ENCODE measurements around the gene TMCC3. TPM values are rescaled to one million over a fixed set of nuclear protein-coding genes. Genes with fewer than 3 reads are reported as not detected.

Gene TMCC3
- total and polyA plus RNA-seq, 2 experiments from 2014 or later: 1.4 to 3.6 TPM

DNA sequence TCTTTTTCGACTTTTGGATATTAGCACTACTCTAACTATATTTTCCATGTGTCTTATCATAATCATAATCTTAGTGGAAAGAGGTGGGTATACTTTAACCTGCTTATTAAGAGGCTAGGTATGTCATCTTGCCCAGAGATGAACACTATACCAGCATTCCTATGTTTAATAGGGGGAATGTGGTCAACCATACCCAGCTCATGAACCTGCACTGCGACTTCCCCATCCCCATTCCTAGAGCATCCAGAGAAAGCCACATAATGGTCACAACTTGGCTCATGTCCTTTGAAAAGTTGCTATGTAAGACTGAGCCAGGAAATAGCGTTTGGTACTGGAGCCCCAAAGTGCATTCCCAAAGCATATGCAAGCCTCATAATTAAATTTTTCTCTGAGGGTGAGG, 55.2 kb downstream of the TMCC3 start:
- Histone ChIP-seq H3F3A (replicated peaks; ENCODE audit: low read depth) (no peaks in the 10 kb centered on the region), H4K20me1 (replicated peaks; ENCODE audit: insufficient read depth) (no peaks in the 10 kb centered on the region), H3K4me3 (no peak overlapping the region), H3K36me3 (ENCODE audit: insufficient read depth) (no peaks in the 10 kb centered on the region), H3K9me2 (ENCODE audit: insufficient read depth) (no peaks in the 10 kb centered on the region), H3K4me1 (ENCODE audit: insufficient read depth) (no peaks in the 10 kb centered on the region), H2AFZ (no peak overlapping the region), H3K27me3 (ENCODE audit: insufficient read depth) (no peaks in the 10 kb centered on the region), H3K79me2 (replicated peaks; ENCODE audit: insufficient read depth) (no peaks in the 10 kb centered on the region), H3K27ac (ENCODE audit: low read depth) (no peak overlapping the region), H3K4me2 (no peak overlapping the region)
- H3K4me1 Mint-ChIP-seq: peaks cover 8% of the 10 kb centered on the region
- no peak overlapping the region for H3K27ac Mint-ChIP-seq
- H3K4me3 Mint-ChIP-seq: no peak overlapping the region
- TF ChIP-seq EZH2 (IDR thresholded peaks at IDR 0.05; ENCODE audit: low read depth, unreplicated experiment): no peak
- no peak for TF ChIP-seq EZH2phosphoT487 (IDR thresholded peaks at IDR 0.05; ENCODE audit: unreplicated experiment)
- TF ChIP-seq CREB1 (CRISPR knock-in tag; IDR thresholded peaks at IDR 0.05; ENCODE audit: low read depth): no peak
- TF ChIP-seq, protein P1, sequence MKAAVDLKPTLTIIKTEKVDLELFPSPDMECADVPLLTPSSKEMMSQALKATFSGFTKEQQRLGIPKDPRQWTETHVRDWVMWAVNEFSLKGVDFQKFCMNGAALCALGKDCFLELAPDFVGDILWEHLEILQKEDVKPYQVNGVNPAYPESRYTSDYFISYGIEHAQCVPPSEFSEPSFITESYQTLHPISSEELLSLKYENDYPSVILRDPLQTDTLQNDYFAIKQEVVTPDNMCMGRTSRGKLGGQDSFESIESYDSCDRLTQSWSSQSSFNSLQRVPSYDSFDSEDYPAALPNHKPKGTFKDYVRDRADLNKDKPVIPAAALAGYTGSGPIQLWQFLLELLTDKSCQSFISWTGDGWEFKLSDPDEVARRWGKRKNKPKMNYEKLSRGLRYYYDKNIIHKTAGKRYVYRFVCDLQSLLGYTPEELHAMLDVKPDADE (IDR thresholded peaks at IDR 0.05): no peak
- no peak for TF ChIP-seq NANOG (IDR thresholded peaks at IDR 0.05; ENCODE audit: borderline replicate concordance)
- no peak for TF ChIP-seq STAT1 (IDR thresholded peaks at IDR 0.05; ENCODE audit: unreplicated experiment)
- TF ChIP-seq ZNF114 (CRISPR knock-in tag; IDR thresholded peaks at IDR 0.05): no peak
- TF ChIP-seq, protein P2, sequence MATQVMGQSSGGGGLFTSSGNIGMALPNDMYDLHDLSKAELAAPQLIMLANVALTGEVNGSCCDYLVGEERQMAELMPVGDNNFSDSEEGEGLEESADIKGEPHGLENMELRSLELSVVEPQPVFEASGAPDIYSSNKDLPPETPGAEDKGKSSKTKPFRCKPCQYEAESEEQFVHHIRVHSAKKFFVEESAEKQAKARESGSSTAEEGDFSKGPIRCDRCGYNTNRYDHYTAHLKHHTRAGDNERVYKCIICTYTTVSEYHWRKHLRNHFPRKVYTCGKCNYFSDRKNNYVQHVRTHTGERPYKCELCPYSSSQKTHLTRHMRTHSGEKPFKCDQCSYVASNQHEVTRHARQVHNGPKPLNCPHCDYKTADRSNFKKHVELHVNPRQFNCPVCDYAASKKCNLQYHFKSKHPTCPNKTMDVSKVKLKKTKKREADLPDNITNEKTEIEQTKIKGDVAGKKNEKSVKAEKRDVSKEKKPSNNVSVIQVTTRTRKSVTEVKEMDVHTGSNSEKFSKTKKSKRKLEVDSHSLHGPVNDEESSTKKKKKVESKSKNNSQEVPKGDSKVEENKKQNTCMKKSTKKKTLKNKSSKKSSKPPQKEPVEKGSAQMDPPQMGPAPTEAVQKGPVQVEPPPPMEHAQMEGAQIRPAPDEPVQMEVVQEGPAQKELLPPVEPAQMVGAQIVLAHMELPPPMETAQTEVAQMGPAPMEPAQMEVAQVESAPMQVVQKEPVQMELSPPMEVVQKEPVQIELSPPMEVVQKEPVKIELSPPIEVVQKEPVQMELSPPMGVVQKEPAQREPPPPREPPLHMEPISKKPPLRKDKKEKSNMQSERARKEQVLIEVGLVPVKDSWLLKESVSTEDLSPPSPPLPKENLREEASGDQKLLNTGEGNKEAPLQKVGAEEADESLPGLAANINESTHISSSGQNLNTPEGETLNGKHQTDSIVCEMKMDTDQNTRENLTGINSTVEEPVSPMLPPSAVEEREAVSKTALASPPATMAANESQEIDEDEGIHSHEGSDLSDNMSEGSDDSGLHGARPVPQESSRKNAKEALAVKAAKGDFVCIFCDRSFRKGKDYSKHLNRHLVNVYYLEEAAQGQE (IDR thresholded peaks at IDR 0.05; ENCODE audit: unreplicated experiment): no peak
- no peak for TF ChIP-seq POLR2AphosphoS5 (IDR thresholded peaks at IDR 0.05; ENCODE audit: low read depth)
- no peak for TF ChIP-seq JUNB (IDR thresholded peaks at IDR 0.05; ENCODE audit: unreplicated experiment)
- no peak for TF ChIP-seq ZNF331 (CRISPR knock-in tag; IDR thresholded peaks at IDR 0.05; ENCODE audit: low read depth)
- TF ChIP-seq, protein P3, sequence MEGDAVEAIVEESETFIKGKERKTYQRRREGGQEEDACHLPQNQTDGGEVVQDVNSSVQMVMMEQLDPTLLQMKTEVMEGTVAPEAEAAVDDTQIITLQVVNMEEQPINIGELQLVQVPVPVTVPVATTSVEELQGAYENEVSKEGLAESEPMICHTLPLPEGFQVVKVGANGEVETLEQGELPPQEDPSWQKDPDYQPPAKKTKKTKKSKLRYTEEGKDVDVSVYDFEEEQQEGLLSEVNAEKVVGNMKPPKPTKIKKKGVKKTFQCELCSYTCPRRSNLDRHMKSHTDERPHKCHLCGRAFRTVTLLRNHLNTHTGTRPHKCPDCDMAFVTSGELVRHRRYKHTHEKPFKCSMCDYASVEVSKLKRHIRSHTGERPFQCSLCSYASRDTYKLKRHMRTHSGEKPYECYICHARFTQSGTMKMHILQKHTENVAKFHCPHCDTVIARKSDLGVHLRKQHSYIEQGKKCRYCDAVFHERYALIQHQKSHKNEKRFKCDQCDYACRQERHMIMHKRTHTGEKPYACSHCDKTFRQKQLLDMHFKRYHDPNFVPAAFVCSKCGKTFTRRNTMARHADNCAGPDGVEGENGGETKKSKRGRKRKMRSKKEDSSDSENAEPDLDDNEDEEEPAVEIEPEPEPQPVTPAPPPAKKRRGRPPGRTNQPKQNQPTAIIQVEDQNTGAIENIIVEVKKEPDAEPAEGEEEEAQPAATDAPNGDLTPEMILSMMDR (conservative IDR thresholded peaks at IDR 0.05; ENCODE audit: low read depth in 2 of 2): no peak
- TF ChIP-seq, protein P4, sequence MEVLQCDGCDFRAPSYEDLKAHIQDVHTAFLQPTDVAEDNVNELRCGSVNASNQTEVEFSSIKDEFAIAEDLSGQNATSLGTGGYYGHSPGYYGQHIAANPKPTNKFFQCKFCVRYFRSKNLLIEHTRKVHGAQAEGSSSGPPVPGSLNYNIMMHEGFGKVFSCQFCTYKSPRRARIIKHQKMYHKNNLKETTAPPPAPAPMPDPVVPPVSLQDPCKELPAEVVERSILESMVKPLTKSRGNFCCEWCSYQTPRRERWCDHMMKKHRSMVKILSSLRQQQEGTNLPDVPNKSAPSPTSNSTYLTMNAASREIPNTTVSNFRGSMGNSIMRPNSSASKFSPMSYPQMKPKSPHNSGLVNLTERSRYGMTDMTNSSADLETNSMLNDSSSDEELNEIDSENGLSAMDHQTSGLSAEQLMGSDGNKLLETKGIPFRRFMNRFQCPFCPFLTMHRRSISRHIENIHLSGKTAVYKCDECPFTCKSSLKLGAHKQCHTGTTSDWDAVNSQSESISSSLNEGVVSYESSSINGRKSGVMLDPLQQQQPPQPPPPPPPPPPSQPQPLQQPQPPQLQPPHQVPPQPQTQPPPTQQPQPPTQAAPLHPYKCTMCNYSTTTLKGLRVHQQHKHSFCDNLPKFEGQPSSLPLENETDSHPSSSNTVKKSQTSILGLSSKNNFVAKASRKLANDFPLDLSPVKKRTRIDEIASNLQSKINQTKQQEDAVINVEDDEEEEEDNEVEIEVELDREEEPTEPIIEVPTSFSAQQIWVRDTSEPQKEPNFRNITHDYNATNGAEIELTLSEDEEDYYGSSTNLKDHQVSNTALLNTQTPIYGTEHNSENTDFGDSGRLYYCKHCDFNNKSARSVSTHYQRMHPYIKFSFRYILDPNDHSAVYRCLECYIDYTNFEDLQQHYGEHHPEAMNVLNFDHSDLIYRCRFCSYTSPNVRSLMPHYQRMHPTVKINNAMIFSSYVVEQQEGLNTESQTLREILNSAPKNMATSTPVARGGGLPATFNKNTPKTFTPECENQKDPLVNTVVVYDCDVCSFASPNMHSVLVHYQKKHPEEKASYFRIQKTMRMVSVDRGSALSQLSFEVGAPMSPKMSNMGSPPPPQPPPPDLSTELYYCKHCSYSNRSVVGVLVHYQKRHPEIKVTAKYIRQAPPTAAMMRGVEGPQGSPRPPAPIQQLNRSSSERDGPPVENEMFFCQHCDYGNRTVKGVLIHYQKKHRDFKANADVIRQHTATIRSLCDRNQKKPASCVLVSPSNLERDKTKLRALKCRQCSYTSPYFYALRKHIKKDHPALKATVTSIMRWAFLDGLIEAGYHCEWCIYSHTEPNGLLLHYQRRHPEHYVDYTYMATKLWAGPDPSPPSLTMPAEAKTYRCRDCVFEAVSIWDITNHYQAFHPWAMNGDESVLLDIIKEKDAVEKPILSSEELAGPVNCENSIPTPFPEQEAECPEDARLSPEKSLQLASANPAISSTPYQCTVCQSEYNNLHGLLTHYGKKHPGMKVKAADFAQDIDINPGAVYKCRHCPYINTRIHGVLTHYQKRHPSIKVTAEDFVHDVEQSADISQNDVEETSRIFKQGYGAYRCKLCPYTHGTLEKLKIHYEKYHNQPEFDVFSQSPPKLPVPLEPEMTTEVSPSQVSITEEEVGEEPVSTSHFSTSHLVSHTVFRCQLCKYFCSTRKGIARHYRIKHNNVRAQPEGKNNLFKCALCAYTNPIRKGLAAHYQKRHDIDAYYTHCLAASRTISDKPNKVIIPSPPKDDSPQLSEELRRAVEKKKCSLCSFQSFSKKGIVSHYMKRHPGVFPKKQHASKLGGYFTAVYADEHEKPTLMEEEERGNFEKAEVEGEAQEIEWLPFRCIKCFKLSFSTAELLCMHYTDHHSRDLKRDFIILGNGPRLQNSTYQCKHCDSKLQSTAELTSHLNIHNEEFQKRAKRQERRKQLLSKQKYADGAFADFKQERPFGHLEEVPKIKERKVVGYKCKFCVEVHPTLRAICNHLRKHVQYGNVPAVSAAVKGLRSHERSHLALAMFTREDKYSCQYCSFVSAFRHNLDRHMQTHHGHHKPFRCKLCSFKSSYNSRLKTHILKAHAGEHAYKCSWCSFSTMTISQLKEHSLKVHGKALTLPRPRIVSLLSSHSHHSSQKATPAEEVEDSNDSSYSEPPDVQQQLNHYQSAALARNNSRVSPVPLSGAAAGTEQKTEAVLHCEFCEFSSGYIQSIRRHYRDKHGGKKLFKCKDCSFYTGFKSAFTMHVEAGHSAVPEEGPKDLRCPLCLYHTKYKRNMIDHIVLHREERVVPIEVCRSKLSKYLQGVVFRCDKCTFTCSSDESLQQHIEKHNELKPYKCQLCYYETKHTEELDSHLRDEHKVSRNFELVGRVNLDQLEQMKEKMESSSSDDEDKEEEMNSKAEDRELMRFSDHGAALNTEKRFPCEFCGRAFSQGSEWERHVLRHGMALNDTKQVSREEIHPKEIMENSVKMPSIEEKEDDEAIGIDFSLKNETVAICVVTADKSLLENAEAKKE (CRISPR knock-in tag; IDR thresholded peaks at IDR 0.05): no peak
- no peaks in the 10 kb centered on the region for H3K36me3 Mint-ChIP-seq (ENCODE audit: low read depth)
- no peaks in the 10 kb centered on the region for H3K9me3 Mint-ChIP-seq
- DNase-seq (ENCODE audit: low spot score): no peak
- H3K27me3 Mint-ChIP-seq (ENCODE audit: insufficient read depth, low read depth, poor library complexity): peaks cover 3% of the 10 kb centered on the region
- ATAC-seq: no peak

All from GM23338 (cell line).